HCT116 (cell line): Measurements from ENCODE around the gene TGM1. TPM values are rescaled to one million over a fixed set of nuclear protein-coding genes. Genes with fewer than 3 reads are reported as not detected.

Source experiments
- ATAC-seq: fragments of 200-7000 bp; cut with Tn5 transposase; 2 replicates; pipeline ENCODE4 v1.9.1; 2020; ENCODE audit warnings: mild to moderate bottlenecking, moderate library complexity
- BruUV-seq: library from RNA; stranded (reverse); fragments of 400-500 nt; replicated peaks from 2 replicates; lab custom pipeline; 2021; lab: Mats Ljungman, UMichigan
- CTCF ChIA-PET: fragments of 300-600 bp; sonication (Branson Sonifier 250); formaldehyde crosslinking; loops from one replicate; lab custom pipeline; 2021; ENCODE audit warnings: antibody characterized with exemption; lab: Charles Lee
- POLR2A ChIA-PET: fragments of 300-600, 350-600 bp; sonication (Branson Sonifier 250); formaldehyde crosslinking; loops from one replicate; lab custom pipeline; 2021; ENCODE audit warnings: antibody characterized with exemption; lab: Charles Lee
- RAD21 ChIA-PET, 2 experiments: fragments of 300-600 bp; sonication (Branson Sonifier 250); formaldehyde crosslinking; loops; one replicate each; lab custom pipeline; 2023; ENCODE audit warnings: low total read pairs in 2 of 2; ENCODE audit not compliant: uncharacterized antibody in 2 of 2, unreplicated experiment in 2 of 2, low non-redundant PET in 1 of 2; lab: Charles Lee
- DNase-seq: peaks from one replicate; pipeline ENCODE4 v3.0.0-alpha.2; 2010; ENCODE audit warnings: low read depth, low spot score
- H2AFZ ChIP-seq: fragments of 200-600 bp; shearing (Covaris generic), sonication (generic); 2 replicates; pipeline ENCODE4 v1.6.1; 2017; ENCODE audit warnings: low read depth, mixed run types, mixed read lengths, antibody characterized with exemption, low read length; ENCODE audit not compliant: poor library complexity, severe bottlenecking
- H3K27ac ChIP-seq: 2 replicates; pipeline ENCODE4 v1.5.1; 2012; ENCODE audit warnings: low read depth, low read length
- H3K27me3 ChIP-seq: fragments of 200-600 bp; sonication (generic); 2 replicates; pipeline ENCODE4 v1.6.1; 2016; ENCODE audit warnings: mixed run types, low read length, mixed read lengths; ENCODE audit not compliant: insufficient read depth
- H3K36me3 ChIP-seq, 2 experiments: fragments of 200-500 bp in 1 of 2; fragments of 200-600 bp in 1 of 2; sonication (Bioruptor generic) in 1 of 2; sonication (generic) in 1 of 2; 2 replicates each; pipeline versions ENCODE4 v1.5.1 to v1.6.1; 2014 to 2016; ENCODE audit warnings: low read length in 2 of 2, inconsistent platforms in 1 of 2, mixed read lengths in 1 of 2, mixed run types in 1 of 2; ENCODE audit not compliant: insufficient read depth in 2 of 2, control insufficient read depth in 1 of 2
- H3K4me1 ChIP-seq, 2 experiments: fragments of 200-600 bp in 1 of 2; sonication (generic) in 1 of 2; 2 replicates each; pipeline versions ENCODE4 v1.5.1 to v1.6.1; 2012 to 2017; ENCODE audit warnings: low read length in 2 of 2, inconsistent platforms in 1 of 2, mild to moderate bottlenecking in 1 of 2, mixed read lengths in 1 of 2, mixed run types in 1 of 2, moderate library complexity in 1 of 2; ENCODE audit not compliant: insufficient read depth in 2 of 2, control insufficient read depth in 1 of 2
- H3K4me2 ChIP-seq: fragments of 200-600 bp; sonication (generic); 2 replicates; pipeline ENCODE4 v1.6.1; 2017; ENCODE audit warnings: mixed run types, low read length, mixed read lengths
- H3K4me3 ChIP-seq, 2 experiments: fragments of 200-600 bp in 1 of 2; sonication (generic) in 1 of 2; replicated peaks in 1 of 2; 2 replicates each; pipeline ENCODE4 v1.5.1; 2011 to 2016; ENCODE audit warnings: low read length in 2 of 2, control low read depth in 1 of 2, low read depth in 1 of 2, mild to moderate bottlenecking in 1 of 2, mixed read lengths in 1 of 2, mixed run types in 1 of 2
- H3K79me2 ChIP-seq: fragments of 200-600 bp; sonication (generic); 2 replicates; pipeline ENCODE4 v1.6.1; 2017; ENCODE audit warnings: mild to moderate bottlenecking, mixed run types, low read length, moderate library complexity, mixed read lengths; ENCODE audit not compliant: insufficient read depth
- H3K9ac ChIP-seq: fragments of 200-600 bp; sonication (generic); 2 replicates; pipeline ENCODE4 v1.6.1; 2016; ENCODE audit warnings: low read length, mixed read lengths
- H3K9me2 ChIP-seq: fragments of 200-600 bp; sonication (generic), shearing (Covaris generic); 2 replicates; pipeline ENCODE4 v1.6.1; 2017; ENCODE audit warnings: mixed run types, mild to moderate bottlenecking, moderate library complexity; ENCODE audit not compliant: insufficient read depth
- H3K9me3 ChIP-seq, 2 experiments: fragments of 200-500 bp in 1 of 2; fragments of 200-600 bp in 1 of 2; sonication (Bioruptor generic) in 1 of 2; sonication (generic) in 1 of 2; 2 replicates each; pipeline ENCODE4 v1.6.1; 2014 to 2017; ENCODE audit warnings: low read length in 2 of 2, mixed read lengths in 2 of 2, inconsistent platforms in 1 of 2, low read depth in 1 of 2, mild to moderate bottlenecking in 1 of 2, mixed run types in 1 of 2, moderate library complexity in 1 of 2; ENCODE audit not compliant: control insufficient read depth in 1 of 2, insufficient read depth in 1 of 2
- H4K20me1 ChIP-seq: fragments of 200-600 bp; sonication (generic), shearing (Covaris generic); 2 replicates; pipeline ENCODE4 v1.6.1; 2017; ENCODE audit warnings: mixed run types, mild to moderate bottlenecking, moderate library complexity; ENCODE audit not compliant: insufficient read depth
- ATF3 ChIP-seq: IDR thresholded peaks from 2 replicates; pipeline ENCODE4 v1.6.1; 2012
- CBX3 ChIP-seq: IDR thresholded peaks from 2 replicates; pipeline ENCODE4 v1.6.1; 2012; ENCODE audit warnings: low read depth
- CTCF ChIP-seq, 3 experiments: fragments of 200-600 bp in 1 of 3; sonication (generic) in 1 of 3; IDR thresholded peaks in 2 of 3; conservative IDR thresholded peaks in 1 of 3; 2 replicates each; pipeline ENCODE4 v1.5.1; 2012 to 2017; ENCODE audit warnings: low read depth in 2 of 3, low read length in 2 of 3, antibody characterized with exemption in 1 of 3, borderline replicate concordance in 1 of 3, control low read depth in 1 of 3, mild to moderate bottlenecking in 1 of 3, mixed read lengths in 1 of 3, mixed run types in 1 of 3, moderate library complexity in 1 of 3; ENCODE audit not compliant: insufficient read depth in 1 of 3
- ELF1 ChIP-seq: IDR thresholded peaks from 2 replicates; pipeline ENCODE4 v1.6.1; 2012; ENCODE audit warnings: low read depth, borderline replicate concordance
- EZH2 ChIP-seq: fragments of 200-600 bp; sonication (generic); IDR thresholded peaks from 2 replicates; pipeline ENCODE4 v1.6.1; 2017; ENCODE audit warnings: antibody characterized with exemption, mixed run types
- EZH2phosphoT487 ChIP-seq: fragments of 200-600 bp; IDR thresholded peaks from 2 replicates; pipeline ENCODE4 v1.6.1; 2018; ENCODE audit warnings: antibody characterized with exemption, borderline replicate concordance
- FOSL1 ChIP-seq: IDR thresholded peaks from 2 replicates; pipeline ENCODE4 v1.6.1; 2012; ENCODE audit warnings: low read depth
- JUND ChIP-seq: IDR thresholded peaks from 2 replicates; pipeline ENCODE4 v1.6.1; 2012
- POLR2A ChIP-seq: IDR thresholded peaks from 2 replicates; pipeline ENCODE4 v1.7.0; 2011; ENCODE audit warnings: borderline replicate concordance; ENCODE audit not compliant: insufficient read depth, insufficient read length; ENCODE audit errors: extremely low read depth
- POLR2AphosphoS5 ChIP-seq: IDR thresholded peaks from 2 replicates; pipeline ENCODE4 v1.6.1; 2011; ENCODE audit warnings: mild to moderate bottlenecking, low read depth, low read length, moderate library complexity
- RAD21 ChIP-seq: IDR thresholded peaks from 2 replicates; pipeline ENCODE4 v1.6.1; 2012; ENCODE audit warnings: low read depth, mild to moderate bottlenecking
- REST ChIP-seq: IDR thresholded peaks from 2 replicates; pipeline ENCODE4 v1.6.1; 2012; ENCODE audit warnings: low read depth
- SIN3A ChIP-seq: IDR thresholded peaks from 2 replicates; pipeline ENCODE4 v1.6.1; 2012; ENCODE audit warnings: low read depth
- SP1 ChIP-seq: IDR thresholded peaks from 2 replicates; pipeline ENCODE4 v1.6.1; 2012; ENCODE audit warnings: low read depth
- ZFX ChIP-seq: fragments of 450-650 bp; IDR thresholded peaks from 2 replicates; pipeline ENCODE4 v1.6.1; 2017
- ZNF274 ChIP-seq: fragments of 200-500 bp; sonication (Bioruptor generic); IDR thresholded peaks from 2 replicates; pipeline ENCODE4 v1.6.1; 2014; ENCODE audit warnings: mild to moderate bottlenecking, low read depth, low read length, inconsistent platforms
- intact Hi-C: fragments of 100-400 bp; cut with micrococcal nuclease; formaldehyde crosslinking; loops from 2 replicates; pipeline ENCODE4 v1.10.0; 2022
- total RNA-seq: library from RNA; stranded (reverse); gene quantifications from one replicate; pipeline ENCODE4 v1.2.1, GENCODE V29; 2021; ENCODE audit not compliant: unreplicated experiment

TGM1 gene
- total RNA-seq, 1 experiment from 2014 or later = 5.6 TPM

GRCh38 chr14:24207625-24208024 is 55.4 kb downstream of the TGM1 start:
- peaks cover 20 to 34% of the 10 kb centered on the region in 2 experiments for H3K36me3 ChIP-seq

More at GRCh38 chr14:24207625-24208024, 55.4 kb downstream of the TGM1 start:
- ATAC-seq (no peak), DNase-seq (no peak)
- BruUV-seq = no TSS peak
- CTCF ChIA-PET = no interaction called here
- Histone ChIP-seq H3K27me3 (no peaks in the 10 kb centered on the region), H3K9me3 (peaks cover 3 to 5% of the 10 kb centered on the region in 2 experiments; a peak in 1 of 4 replicates), H3K4me3 (no peak overlapping the region), H3K9me2 (no peaks in the 10 kb centered on the region), H3K9ac (no peak overlapping the region), H4K20me1 (no peaks in the 10 kb centered on the region), H3K79me2 (peaks cover 11% of the 10 kb centered on the region; the same call in 1 of the 2 replicates), H3K4me2 (no peak overlapping the region), H3K27ac (no peak overlapping the region), H3K4me1 (peaks cover 0 to 4% of the 10 kb centered on the region in 2 experiments; a peak in 1 of 4 replicates), H2AFZ (no peak overlapping the region)
- POLR2A ChIA-PET = interaction anchor here (1.9 kb wide), 1 partner anchor 12 kb away, joined by 4 read pairs; the partner anchor contains the start of gene TM9SF1
- intact Hi-C loops = no loop called here
- RAD21 ChIA-PET = no interaction called here
- TF ChIP-seq EZH2phosphoT487 = no peak
- TF ChIP-seq POLR2A = no peak
- no peak for TF ChIP-seq CTCF (IDR thresholded peaks at IDR 0.05 in 2 of 3, conservative IDR thresholded peaks at IDR 0.05 in 1 of 3; ENCODE audit: borderline replicate concordance in 1 of 3, insufficient read depth in 1 of 3, low read depth in 2 of 3, low read length in 2 of 3)
- TF ChIP-seq ZFX = no peak
- no peak for TF ChIP-seq POLR2AphosphoS5
- no peak for TF ChIP-seq ELF1
- no peak for TF ChIP-seq SIN3A
- no peak for TF ChIP-seq FOSL1
- TF ChIP-seq REST = no peak
- TF ChIP-seq ZNF274 = no peak
- TF ChIP-seq SP1 = no peak
- no peak for TF ChIP-seq RAD21
- no peak for TF ChIP-seq JUND
- no peak for TF ChIP-seq ATF3
- no peak for TF ChIP-seq CBX3
- no peak for TF ChIP-seq EZH2
